Right atrium auricular region (tissue), 2 donors: ENCODE results near the gene EDNRB. TPM values are rescaled to one million over a fixed set of nuclear protein-coding genes. Genes with fewer than 3 reads are reported as not detected.

Source experiments
- DNase-seq: peaks from one replicate; pipeline ENCODE4 v3.0.0-alpha.2; 2019; ENCODE audit warnings: low spot score
- H3K27ac ChIP-seq, 2 donors: fragments of 200-600 bp; sonication (generic); 1 replicate in 1 of 2; 2 replicates in 1 of 2; pipeline ENCODE4 v1.5.1; 2016 to 2019
- H3K27me3 ChIP-seq, 2 donors: fragments of 200-600 bp; sonication (generic); one replicate each; pipeline versions ENCODE4 v1.5.1 to v1.6.0; 2017 to 2019
- H3K36me3 ChIP-seq: fragments of 200-600 bp; sonication (generic); one replicate; pipeline ENCODE4 v1.5.1; 2016
- H3K4me1 ChIP-seq, 2 donors: fragments of 200-600 bp; sonication (generic); one replicate each; pipeline versions ENCODE4 v1.5.1 to v1.6.0; 2017 to 2019
- H3K4me3 ChIP-seq, 2 donors: fragments of 200-600 bp; sonication (generic); 1 replicate in 1 of 2; 2 replicates in 1 of 2; pipeline ENCODE4 v1.5.1; 2017 to 2019; ENCODE audit warnings: mild to moderate bottlenecking in 1 of 2, moderate library complexity in 1 of 2
- H3K9me3 ChIP-seq, 2 donors: fragments of 200-600 bp; sonication (generic); one replicate each; pipeline ENCODE4 v1.5.1; 2019
- CTCF ChIP-seq, 2 donors: fragments of 200-600 bp; sonication (generic); IDR thresholded peaks; one replicate each; pipeline ENCODE4 v1.5.1; 2019; ENCODE audit warnings: antibody characterized with exemption in 2 of 2
- total RNA-seq, 2 donors: library from RNA; depleted of rRNA; stranded (reverse); fragments of >200 nt; gene quantifications; one replicate each; pipeline ENCODE4 v1.1.0, GENCODE V29; 2016

Gene EDNRB
- total RNA-seq, 2 donors from 2014 or later, result 52.1 to 68.0 TPM

- Histone ChIP-seq H3K4me3 (no peak overlapping the region), H3K36me3 (no peaks in the 10 kb centered on the region), H3K9me3 (peaks cover 0 to 9% of the 10 kb centered on the region in 2 donors), H3K27ac (no peak overlapping the region), H3K4me1 (no peaks in the 10 kb centered on the region), H3K27me3 (no peaks in the 10 kb centered on the region)
- no peak for DNase-seq
- TF ChIP-seq CTCF (IDR thresholded peaks at IDR 0.05), result no peak
These were observed 51.7 kb downstream of the EDNRB start for GRCh38 chr13:77866971-77867370.

GRCh38 chr13:77865622-77866021, 53.0 kb downstream of the EDNRB start:
- Histone ChIP-seq H3K4me3 (no peak overlapping the region), H3K27ac (no peak overlapping the region), H3K9me3 (peaks cover 0 to 9% of the 10 kb centered on the region in 2 donors), H3K4me1 (no peaks in the 10 kb centered on the region), H3K27me3 (no peaks in the 10 kb centered on the region), H3K36me3 (no peaks in the 10 kb centered on the region)
- TF ChIP-seq CTCF (IDR thresholded peaks at IDR 0.05), result no peak
- DNase-seq, result no peak

GRCh38 chr13:77863144-77863543, 55.5 kb downstream of the EDNRB start:
- Histone ChIP-seq H3K4me1 (no peaks in the 10 kb centered on the region), H3K27ac (no peak overlapping the region), H3K9me3 (peaks cover 0 to 9% of the 10 kb centered on the region in 2 donors), H3K4me3 (no peak overlapping the region), H3K27me3 (no peaks in the 10 kb centered on the region), H3K36me3 (no peaks in the 10 kb centered on the region)
- no peak for DNase-seq
- no peak for TF ChIP-seq CTCF (IDR thresholded peaks at IDR 0.05)

- no peak for DNase-seq
- TF ChIP-seq CTCF (IDR thresholded peaks at IDR 0.05), result no peak
- no peak overlapping the region for H3K4me3 ChIP-seq
- no peaks in the 10 kb centered on the region for H3K36me3 ChIP-seq
- H3K4me1 ChIP-seq, result no peaks in the 10 kb centered on the region
- no peaks in the 10 kb centered on the region for H3K27me3 ChIP-seq
- no peaks in the 10 kb centered on the region for H3K9me3 ChIP-seq
- peak overlapping the region in 1 of 2 donors; percentile 5 for H3K27ac ChIP-seq
These were observed 56.9 kb downstream of the EDNRB start for GRCh38 chr13:77861741-77862140.

- Histone ChIP-seq H3K27ac (peak overlapping the region; percentile 13 to 45), H3K4me3 (no peak overlapping the region), H3K36me3 (no peaks in the 10 kb centered on the region), H3K4me1 (no peaks in the 10 kb centered on the region), H3K27me3 (no peaks in the 10 kb centered on the region), H3K9me3 (no peaks in the 10 kb centered on the region)
- no peak for DNase-seq
- TF ChIP-seq CTCF (IDR thresholded peaks at IDR 0.05), result no peak
These were observed 58.1 kb downstream of the EDNRB start for GRCh38 chr13:77860507-77860981.

GRCh38 chr13:77859450-77859849, 59.2 kb downstream of the EDNRB start:
- no peaks in the 10 kb centered on the region for H3K27me3 ChIP-seq
- H3K4me1 ChIP-seq, result no peaks in the 10 kb centered on the region
- no peak overlapping the region for H3K4me3 ChIP-seq
- H3K36me3 ChIP-seq, result no peaks in the 10 kb centered on the region
- no peak for TF ChIP-seq CTCF (IDR thresholded peaks at IDR 0.05)
- no peaks in the 10 kb centered on the region for H3K9me3 ChIP-seq
- H3K27ac ChIP-seq, result peak overlapping the region in 1 of 2 donors; percentile 45
- peak; percentile 73 for DNase-seq
